HepG2 (cell line): Measurements from ENCODE around the gene INTS1. TPM values are rescaled to one million over a fixed set of nuclear protein-coding genes. Genes with fewer than 3 reads are reported as not detected.

Experiments used
- CTCF ChIP-seq: sonication (generic); formaldehyde crosslinking; IDR thresholded peaks from 2 replicates; pipeline ENCODE4 v1.5.0; 2020; ENCODE audit warnings: mild to moderate bottlenecking, missing genetic modification reagents, moderate library complexity
- DNMT1 ChIP-seq: sonication (generic); formaldehyde crosslinking; IDR thresholded peaks from 2 replicates; pipeline ENCODE4 v1.5.1; 2020; ENCODE audit warnings: mild to moderate bottlenecking, missing genetic modification reagents
- FOXK2 ChIP-seq: fragments of 450-650 bp; IDR thresholded peaks from 2 replicates; pipeline ENCODE4 v1.6.1; 2016
- NCOA2 ChIP-seq: sonication (generic); formaldehyde crosslinking; IDR thresholded peaks from 2 replicates; pipeline ENCODE4 v1.8.0; 2022; ENCODE audit warnings: inconsistent platforms
- RELA ChIP-seq: sonication (generic); formaldehyde crosslinking; IDR thresholded peaks from 2 replicates; pipeline ENCODE4 v1.4.0; 2020; ENCODE audit warnings: missing genetic modification reagents
- RERE ChIP-seq: IDR thresholded peaks from 2 replicates; pipeline ENCODE4 v1.6.1; 2016; ENCODE audit warnings: low read depth, missing genetic modification reagents, missing compliant biosample characterization
- RNF219 ChIP-seq: sonication (generic); formaldehyde crosslinking; IDR thresholded peaks from 2 replicates; pipeline ENCODE4 v1.5.0; 2020; ENCODE audit warnings: mild to moderate bottlenecking, missing genetic modification reagents
- SATB2 ChIP-seq: sonication (generic); formaldehyde crosslinking; IDR thresholded peaks from 2 replicates; pipeline ENCODE4 v1.5.0; 2020; ENCODE audit warnings: missing genetic modification reagents
- SKIL ChIP-seq: sonication (generic); formaldehyde crosslinking; IDR thresholded peaks from 2 replicates; pipeline ENCODE4 v1.8.0; 2022; ENCODE audit warnings: missing genetic modification reagents, mild to moderate bottlenecking, moderate library complexity, borderline replicate concordance
- polyA plus RNA-seq, 8 experiments: library from polyadenylated mRNA; depleted of rRNA in 3 of 8; stranded (reverse) in 7 of 8; unstranded in 1 of 8; fragments of >200 nt; fragmentation: Illumina TruSeq in 4 of 8; extraction: Trizol in 4 of 8; gene quantifications; 2 replicates each; pipeline versions ENCODE4 v1.2.1 to v1.2.3, GENCODE V29; 2011 to 2016; ENCODE audit warnings: low read depth in 4 of 8, missing spikeins in 1 of 8, mixed read lengths in 1 of 8; ENCODE audit not compliant: insufficient read depth in 1 of 8
- total RNA-seq, 5 experiments: library from RNA; depleted of rRNA; stranded (reverse); fragments of >200 nt; fragmentation: Illumina TruSeq; extraction: Trizol; gene quantifications; 2 replicates each; pipeline ENCODE4 v1.2.3, GENCODE V29; 2016; ENCODE audit warnings: low read depth in 1 of 5
- TF ChIP-seq, protein P1 (sequence below): sonication (generic); formaldehyde crosslinking; IDR thresholded peaks from 2 replicates; pipeline ENCODE4 v1.4.0; 2020; ENCODE audit warnings: missing genetic modification reagents
- TF ChIP-seq, protein P2 (sequence below): IDR thresholded peaks from 2 replicates; pipeline ENCODE4 v1.6.1; 2016
- TF ChIP-seq, protein P3 (sequence below): sonication (generic); formaldehyde crosslinking; conservative IDR thresholded peaks from 2 replicates; pipeline ENCODE4 v1.5.0; 2020; ENCODE audit warnings: missing genetic modification reagents

The INTS1 gene
- total and polyA plus RNA-seq, 2 of the 13 experiments (the other 11 are each of a cell fraction or from before 2014, with no cell fraction given): 13.7 to 29.0 TPM

GRCh38 chr7:1520539-1521234 lies 16.5 kb upstream of the INTS1 start (continued):
- TF ChIP-seq RERE (CRISPR knock-in tag) (no peak), DNMT1 (peak; percentile 4; the same call in 1 of the 2 replicates), NCOA2 (CRISPR knock-in tag) (peak; percentile 70), SATB2 (no peak), RNF219 (CRISPR knock-in tag) (no peak), RELA (CRISPR knock-in tag) (no peak), SKIL (CRISPR knock-in tag) (peak; percentile 73), CTCF (CRISPR knock-in tag) (peak; percentile 36), FOXK2 (0 out of 2 replicates have a peak, but pooled peaks have one; percentile 9)
- TF ChIP-seq, protein P1, sequence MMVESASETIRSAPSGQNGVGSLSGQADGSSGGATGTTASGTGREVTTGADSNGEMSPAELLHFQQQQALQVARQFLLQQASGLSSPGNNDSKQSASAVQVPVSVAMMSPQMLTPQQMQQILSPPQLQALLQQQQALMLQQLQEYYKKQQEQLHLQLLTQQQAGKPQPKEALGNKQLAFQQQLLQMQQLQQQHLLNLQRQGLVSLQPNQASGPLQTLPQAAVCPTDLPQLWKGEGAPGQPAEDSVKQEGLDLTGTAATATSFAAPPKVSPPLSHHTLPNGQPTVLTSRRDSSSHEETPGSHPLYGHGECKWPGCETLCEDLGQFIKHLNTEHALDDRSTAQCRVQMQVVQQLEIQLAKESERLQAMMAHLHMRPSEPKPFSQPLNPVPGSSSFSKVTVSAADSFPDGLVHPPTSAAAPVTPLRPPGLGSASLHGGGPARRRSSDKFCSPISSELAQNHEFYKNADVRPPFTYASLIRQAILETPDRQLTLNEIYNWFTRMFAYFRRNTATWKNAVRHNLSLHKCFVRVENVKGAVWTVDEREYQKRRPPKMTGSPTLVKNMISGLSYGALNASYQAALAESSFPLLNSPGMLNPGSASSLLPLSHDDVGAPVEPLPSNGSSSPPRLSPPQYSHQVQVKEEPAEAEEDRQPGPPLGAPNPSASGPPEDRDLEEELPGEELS (CRISPR knock-in tag): peak; percentile 86
- TF ChIP-seq, protein P2, sequence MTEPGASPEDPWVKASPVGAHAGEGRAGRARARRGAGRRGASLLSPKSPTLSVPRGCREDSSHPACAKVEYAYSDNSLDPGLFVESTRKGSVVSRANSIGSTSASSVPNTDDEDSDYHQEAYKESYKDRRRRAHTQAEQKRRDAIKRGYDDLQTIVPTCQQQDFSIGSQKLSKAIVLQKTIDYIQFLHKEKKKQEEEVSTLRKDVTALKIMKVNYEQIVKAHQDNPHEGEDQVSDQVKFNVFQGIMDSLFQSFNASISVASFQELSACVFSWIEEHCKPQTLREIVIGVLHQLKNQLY (CRISPR knock-in tag): 0 out of 2 replicates have a peak, but pooled peaks have one; percentile 45
- TF ChIP-seq, protein P3, sequence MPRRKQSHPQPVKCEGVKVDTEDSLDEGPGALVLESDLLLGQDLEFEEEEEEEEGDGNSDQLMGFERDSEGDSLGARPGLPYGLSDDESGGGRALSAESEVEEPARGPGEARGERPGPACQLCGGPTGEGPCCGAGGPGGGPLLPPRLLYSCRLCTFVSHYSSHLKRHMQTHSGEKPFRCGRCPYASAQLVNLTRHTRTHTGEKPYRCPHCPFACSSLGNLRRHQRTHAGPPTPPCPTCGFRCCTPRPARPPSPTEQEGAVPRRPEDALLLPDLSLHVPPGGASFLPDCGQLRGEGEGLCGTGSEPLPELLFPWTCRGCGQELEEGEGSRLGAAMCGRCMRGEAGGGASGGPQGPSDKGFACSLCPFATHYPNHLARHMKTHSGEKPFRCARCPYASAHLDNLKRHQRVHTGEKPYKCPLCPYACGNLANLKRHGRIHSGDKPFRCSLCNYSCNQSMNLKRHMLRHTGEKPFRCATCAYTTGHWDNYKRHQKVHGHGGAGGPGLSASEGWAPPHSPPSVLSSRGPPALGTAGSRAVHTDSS (CRISPR knock-in tag): no peak
